OCI-LY1 (cell line): Measurements from ENCODE around the gene BICD1.

Source experiments
- H2AFZ ChIP-seq: fragments of 200-600 bp; sonication (generic), shearing (Covaris generic); 2 replicates; pipeline ENCODE4 v1.6.0; 2014; ENCODE audit warnings: antibody characterized with exemption, mild to moderate bottlenecking, low read length
- H3F3A ChIP-seq: fragments of 200-600 bp; sonication (generic), shearing (Covaris generic); 2 replicates; pipeline ENCODE4 v1.6.0; 2014; ENCODE audit warnings: mild to moderate bottlenecking, antibody characterized with exemption, low read length, moderate library complexity; ENCODE audit not compliant: insufficient read depth
- H3K27ac ChIP-seq: fragments of 200-600 bp; sonication (generic); 2 replicates; pipeline ENCODE4 v1.5.1; 2014; ENCODE audit warnings: low read length, mixed run types, mild to moderate bottlenecking, low read depth; ENCODE audit not compliant: poor library complexity, severe bottlenecking
- H3K27me3 ChIP-seq: fragments of 200-600 bp; sonication (generic); 2 replicates; pipeline ENCODE4 v1.6.0; 2014; ENCODE audit warnings: antibody characterized with exemption, mild to moderate bottlenecking, low read length, moderate library complexity; ENCODE audit not compliant: insufficient read depth
- H3K36me3 ChIP-seq: fragments of 200-600 bp; sonication (generic); 2 replicates; pipeline ENCODE4 v1.6.1; 2014; ENCODE audit warnings: mild to moderate bottlenecking, antibody characterized with exemption, low read length, moderate library complexity, mixed read lengths; ENCODE audit not compliant: insufficient read depth
- H3K4me1 ChIP-seq: fragments of 200-600 bp; sonication (generic); 2 replicates; pipeline ENCODE4 v1.5.1; 2014; ENCODE audit warnings: mild to moderate bottlenecking, low read length, moderate library complexity; ENCODE audit not compliant: insufficient read depth, severe bottlenecking
- H3K4me2 ChIP-seq: fragments of 200-600 bp; sonication (generic), shearing (Covaris generic); 2 replicates; pipeline ENCODE4 v1.6.1; 2014; ENCODE audit warnings: low read length
- H3K4me3 ChIP-seq: fragments of 200-600 bp; sonication (generic); 2 replicates; pipeline ENCODE4 v1.5.1; 2014; ENCODE audit warnings: low read length, low read depth, mild to moderate bottlenecking, mixed read lengths; ENCODE audit not compliant: poor library complexity, severe bottlenecking
- H3K79me2 ChIP-seq: fragments of 200-600 bp; shearing (Covaris generic); 2 replicates; pipeline ENCODE4 v1.6.1; 2016; ENCODE audit warnings: mixed run types, low read length, mixed read lengths; ENCODE audit not compliant: insufficient read depth
- H3K9ac ChIP-seq: fragments of 200-600 bp; sonication (generic), shearing (Covaris generic); 2 replicates; pipeline ENCODE4 v1.6.1; 2014; ENCODE audit warnings: mild to moderate bottlenecking, low read length, mixed read lengths
- H3K9me2 ChIP-seq: fragments of 200-600 bp; sonication (generic), shearing (Covaris generic); 2 replicates; pipeline ENCODE4 v1.6.1; 2014; ENCODE audit warnings: low read depth, mild to moderate bottlenecking, low read length, mixed read lengths
- H3K9me3 ChIP-seq: fragments of 200-600 bp; shearing (Covaris generic); 2 replicates; pipeline ENCODE4 v1.6.1; 2014; ENCODE audit warnings: low read length, mixed read lengths
- H4K20me1 ChIP-seq: fragments of 200-600 bp; sonication (generic), shearing (Covaris generic); 2 replicates; pipeline ENCODE4 v1.6.0; 2016; ENCODE audit warnings: mild to moderate bottlenecking, low read length; ENCODE audit not compliant: insufficient read depth
- EZH2 ChIP-seq: fragments of 200-600 bp; sonication (generic), shearing (Covaris generic); IDR thresholded peaks from 2 replicates; pipeline ENCODE4 v1.8.0; 2017; ENCODE audit warnings: borderline replicate concordance, mixed run types, mild to moderate bottlenecking, antibody characterized with exemption, low read length, moderate library complexity, mixed read lengths
- TF ChIP-seq, protein P1 (sequence below): fragments of 200-600 bp; sonication (generic), shearing (Covaris generic); IDR thresholded peaks from 2 replicates; pipeline ENCODE4 v1.5.1; 2017; ENCODE audit warnings: mild to moderate bottlenecking, antibody characterized with exemption, low read length, moderate library complexity, mixed read lengths

The BICD1 gene

DNA sequence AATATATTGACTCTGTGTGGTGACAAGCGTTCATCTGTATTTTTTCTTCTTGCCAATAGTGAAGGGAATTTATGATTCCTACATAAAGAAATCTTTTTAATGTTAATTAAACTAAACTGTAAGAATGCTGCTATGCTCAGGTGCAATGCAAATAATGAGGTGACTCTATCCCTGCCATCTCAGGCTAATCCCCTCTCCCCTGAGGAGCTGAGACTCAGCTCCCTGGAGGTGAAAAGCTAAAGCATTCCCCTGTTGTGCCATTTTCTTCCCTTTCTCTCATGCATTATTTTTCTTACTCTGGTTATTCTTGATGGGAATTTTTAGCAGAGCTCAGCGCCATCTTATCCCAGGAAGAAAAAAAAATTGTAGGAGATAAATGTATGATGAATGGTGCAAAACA lies 178.8 kb downstream of the BICD1 start:
- Histone ChIP-seq H3K4me2 (no peak overlapping the region), H3K9me3 (no peaks in the 10 kb centered on the region), H3K4me1 (peaks cover 20% of the 10 kb centered on the region), H3K27ac (peak overlapping the region; percentile 23), H3F3A (no peaks in the 10 kb centered on the region), H3K4me3 (no peak overlapping the region), H3K79me2 (0 out of 2 replicates have a peak, but pooled peaks cover 3% of the 10 kb centered on the region), H3K9me2 (no peaks in the 10 kb centered on the region), H2AFZ (no peak overlapping the region), H3K36me3 (no peaks in the 10 kb centered on the region; the same call in 1 of the 2 replicates), H3K27me3 (no peaks in the 10 kb centered on the region), H4K20me1 (no peaks in the 10 kb centered on the region), H3K9ac (no peak overlapping the region)
- no peak for TF ChIP-seq EZH2
- TF ChIP-seq, protein P1, sequence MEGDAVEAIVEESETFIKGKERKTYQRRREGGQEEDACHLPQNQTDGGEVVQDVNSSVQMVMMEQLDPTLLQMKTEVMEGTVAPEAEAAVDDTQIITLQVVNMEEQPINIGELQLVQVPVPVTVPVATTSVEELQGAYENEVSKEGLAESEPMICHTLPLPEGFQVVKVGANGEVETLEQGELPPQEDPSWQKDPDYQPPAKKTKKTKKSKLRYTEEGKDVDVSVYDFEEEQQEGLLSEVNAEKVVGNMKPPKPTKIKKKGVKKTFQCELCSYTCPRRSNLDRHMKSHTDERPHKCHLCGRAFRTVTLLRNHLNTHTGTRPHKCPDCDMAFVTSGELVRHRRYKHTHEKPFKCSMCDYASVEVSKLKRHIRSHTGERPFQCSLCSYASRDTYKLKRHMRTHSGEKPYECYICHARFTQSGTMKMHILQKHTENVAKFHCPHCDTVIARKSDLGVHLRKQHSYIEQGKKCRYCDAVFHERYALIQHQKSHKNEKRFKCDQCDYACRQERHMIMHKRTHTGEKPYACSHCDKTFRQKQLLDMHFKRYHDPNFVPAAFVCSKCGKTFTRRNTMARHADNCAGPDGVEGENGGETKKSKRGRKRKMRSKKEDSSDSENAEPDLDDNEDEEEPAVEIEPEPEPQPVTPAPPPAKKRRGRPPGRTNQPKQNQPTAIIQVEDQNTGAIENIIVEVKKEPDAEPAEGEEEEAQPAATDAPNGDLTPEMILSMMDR = no peak

DNA sequence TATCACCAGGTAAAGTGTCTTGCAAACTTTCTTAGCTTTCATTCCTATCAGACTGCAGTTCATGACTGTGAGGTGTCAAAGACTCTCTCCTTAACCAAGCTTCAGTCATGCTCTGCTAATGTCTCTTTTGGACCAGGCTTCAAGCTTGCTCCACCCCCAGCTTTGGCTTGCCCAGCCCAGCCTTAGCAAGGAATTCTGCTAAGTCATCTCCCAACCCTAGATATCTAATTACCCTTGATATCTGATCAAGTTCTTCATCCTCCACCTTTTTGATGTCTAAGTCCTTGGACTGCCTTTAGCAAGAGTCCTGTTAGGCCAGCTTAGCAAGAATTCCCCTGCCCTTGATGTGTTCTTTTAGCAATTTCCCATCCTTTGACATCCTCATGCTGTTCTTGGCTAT lies 183.8 kb downstream of the BICD1 start:
- 0 out of 2 replicates have a peak, but pooled peaks cover 3% of the 10 kb centered on the region for H3K79me2 ChIP-seq
- H3K4me3 ChIP-seq = no peak overlapping the region
- H3K9me2 ChIP-seq = no peaks in the 10 kb centered on the region
- no peaks in the 10 kb centered on the region; the same call in none of the 2 replicates for H3K36me3 ChIP-seq
- no peak overlapping the region for H3K9ac ChIP-seq
- no peak overlapping the region for H3K4me2 ChIP-seq
- peak overlapping the region; percentile 33 for H3K27ac ChIP-seq
- peaks cover 3% of the 10 kb centered on the region; the same call in 1 of the 2 replicates for H3F3A ChIP-seq
- no peaks in the 10 kb centered on the region for H4K20me1 ChIP-seq
- no peaks in the 10 kb centered on the region for H3K9me3 ChIP-seq
- TF ChIP-seq EZH2 = no peak
- TF ChIP-seq, protein P1 = no peak
- H3K4me1 ChIP-seq = peaks cover 14% of the 10 kb centered on the region
- no peak overlapping the region for H2AFZ ChIP-seq
- no peaks in the 10 kb centered on the region for H3K27me3 ChIP-seq

DNA sequence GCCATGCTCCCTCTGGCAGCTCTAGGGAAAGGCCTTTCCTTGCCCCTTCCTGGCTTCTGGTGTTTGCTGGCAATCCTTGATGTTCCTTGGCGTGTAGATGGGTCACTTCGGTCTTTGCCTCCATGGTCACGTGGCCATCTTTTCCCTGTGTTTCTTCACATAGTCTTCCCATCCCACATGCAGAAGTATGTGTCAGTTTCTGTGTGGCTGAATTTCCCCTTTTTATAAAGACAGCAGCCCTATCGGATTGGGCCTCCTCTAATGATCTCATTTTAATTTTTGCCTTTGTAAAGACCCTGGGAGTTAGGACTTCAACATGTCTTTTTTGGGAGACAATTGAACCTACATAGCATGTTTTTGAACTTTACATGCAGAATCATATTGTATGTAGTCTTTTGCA lies 185.5 kb downstream of the BICD1 start:
- no peak overlapping the region for H3K4me2 ChIP-seq
- peak overlapping the region; percentile 13 for H3K27ac ChIP-seq
- H3K4me3 ChIP-seq = no peak overlapping the region

More for the DNA sequence above, 185.5 kb downstream of the BICD1 start:
- Histone ChIP-seq H2AFZ (no peak overlapping the region), H3K9ac (no peak overlapping the region; the same call in 1 of the 2 replicates), H3K27me3 (no peaks in the 10 kb centered on the region), H4K20me1 (no peaks in the 10 kb centered on the region), H3K9me2 (no peaks in the 10 kb centered on the region), H3K9me3 (no peaks in the 10 kb centered on the region), H3K79me2 (0 out of 2 replicates have a peak, but pooled peaks cover 1% of the 10 kb centered on the region), H3K4me1 (peaks cover 8% of the 10 kb centered on the region), H3F3A (peaks cover 3% of the 10 kb centered on the region; the same call in 1 of the 2 replicates), H3K36me3 (peaks cover 3% of the 10 kb centered on the region)
- TF ChIP-seq EZH2 = no peak
- TF ChIP-seq, protein P1 = no peak
